Vagina (tissue), 2 donors: ENCODE results near the gene SEPTIN1. TPM values are rescaled to one million over a fixed set of nuclear protein-coding genes. Genes with fewer than 3 reads are reported as not detected.
"Not testable (repeated sequence)": the region's sequence is repeated elsewhere in the genome, so short reads cannot be mapped to it uniquely, and the experiment has no call there.

Source experiments
- DNase-seq, 2 donors: peaks; one replicate each; pipeline ENCODE4 v3.0.0-alpha.2; 2017; ENCODE audit errors: extremely low spot score in 2 of 2
- H3K27ac ChIP-seq: fragments of 200-600 bp; sonication (generic); one replicate; pipeline ENCODE4 v1.5.1; 2019
- H3K27me3 ChIP-seq: fragments of 200-600 bp; sonication (generic); one replicate; pipeline ENCODE4 v1.5.1; 2019
- H3K36me3 ChIP-seq, 2 donors: fragments of 200-600 bp; sonication (generic); one replicate each; pipeline ENCODE4 v1.5.1; 2017 to 2019
- H3K4me1 ChIP-seq: fragments of 200-600 bp; sonication (generic); one replicate; pipeline ENCODE4 v1.5.1; 2019
- H3K4me3 ChIP-seq, 2 donors: fragments of 200-600 bp; sonication (generic); 1 replicate in 1 of 2; 2 replicates in 1 of 2; pipeline ENCODE4 v1.5.1; 2016 to 2019
- H3K9me3 ChIP-seq: fragments of 200-600 bp; sonication (generic); one replicate; pipeline ENCODE4 v1.5.1; 2019
- POLR2A ChIP-seq, 2 donors: fragments of 450-650 bp; IDR thresholded peaks; one replicate each; pipeline ENCODE4 v1.6.1; 2017; ENCODE audit warnings: antibody characterized with exemption in 2 of 2, mild to moderate bottlenecking in 2 of 2, moderate library complexity in 2 of 2
- POLR2AphosphoS5 ChIP-seq, 2 donors: sonication (generic); formaldehyde crosslinking; IDR thresholded peaks; one replicate each; pipeline ENCODE4 v1.9.0; 2017; ENCODE audit warnings: antibody characterized with exemption in 2 of 2, mild to moderate bottlenecking in 2 of 2, low read depth in 1 of 2; ENCODE audit not compliant: insufficient read depth in 1 of 2
- intact Hi-C: fragments of 100-400 bp; cut with DNase I; formaldehyde crosslinking; loops from one replicate; pipeline ENCODE4 v1.15.1; 2023
- total RNA-seq: library from RNA; depleted of rRNA; stranded (reverse); fragments of >200 nt; gene quantifications from one replicate; pipeline ENCODE4 v1.2.3, GENCODE V29; 2016
- TF ChIP-seq, protein P1 (sequence below), 3 experiments: fragments of 450-650 bp in 2 of 3; fragments of 200-600 bp in 1 of 3; sonication (generic) in 1 of 3; IDR thresholded peaks; one replicate each; pipeline ENCODE4 v1.5.1; 2017 to 2019; ENCODE audit warnings: antibody characterized with exemption in 3 of 3, mild to moderate bottlenecking in 2 of 3, moderate library complexity in 2 of 3

The SEPTIN1 gene
- total RNA-seq, 1 donor from 2014 or later, result 3.7 TPM

DNA sequence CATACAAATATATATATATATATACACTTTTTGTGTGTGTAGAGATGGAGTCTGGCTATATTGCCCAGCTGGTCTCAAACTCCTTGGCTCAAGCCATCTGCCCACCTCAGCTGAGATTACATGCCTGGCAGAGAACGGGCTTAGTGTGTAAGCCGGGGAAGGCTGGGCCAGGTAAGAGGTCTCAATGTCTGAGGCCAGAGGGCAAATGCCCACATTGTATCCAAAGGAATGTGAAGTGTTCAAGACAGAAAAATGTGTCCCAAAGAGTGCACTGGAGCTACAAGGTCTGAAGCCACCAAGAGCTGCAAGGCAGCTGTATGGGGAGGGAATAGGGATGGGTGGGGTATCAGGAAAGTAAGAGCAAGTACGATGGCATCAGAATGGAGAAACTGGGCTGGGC is 36.1 kb downstream of the SEPTIN1 start:
- TF ChIP-seq, protein P1, sequence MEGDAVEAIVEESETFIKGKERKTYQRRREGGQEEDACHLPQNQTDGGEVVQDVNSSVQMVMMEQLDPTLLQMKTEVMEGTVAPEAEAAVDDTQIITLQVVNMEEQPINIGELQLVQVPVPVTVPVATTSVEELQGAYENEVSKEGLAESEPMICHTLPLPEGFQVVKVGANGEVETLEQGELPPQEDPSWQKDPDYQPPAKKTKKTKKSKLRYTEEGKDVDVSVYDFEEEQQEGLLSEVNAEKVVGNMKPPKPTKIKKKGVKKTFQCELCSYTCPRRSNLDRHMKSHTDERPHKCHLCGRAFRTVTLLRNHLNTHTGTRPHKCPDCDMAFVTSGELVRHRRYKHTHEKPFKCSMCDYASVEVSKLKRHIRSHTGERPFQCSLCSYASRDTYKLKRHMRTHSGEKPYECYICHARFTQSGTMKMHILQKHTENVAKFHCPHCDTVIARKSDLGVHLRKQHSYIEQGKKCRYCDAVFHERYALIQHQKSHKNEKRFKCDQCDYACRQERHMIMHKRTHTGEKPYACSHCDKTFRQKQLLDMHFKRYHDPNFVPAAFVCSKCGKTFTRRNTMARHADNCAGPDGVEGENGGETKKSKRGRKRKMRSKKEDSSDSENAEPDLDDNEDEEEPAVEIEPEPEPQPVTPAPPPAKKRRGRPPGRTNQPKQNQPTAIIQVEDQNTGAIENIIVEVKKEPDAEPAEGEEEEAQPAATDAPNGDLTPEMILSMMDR (IDR thresholded peaks at IDR 0.05), result no peak
- TF ChIP-seq POLR2A (IDR thresholded peaks at IDR 0.05) (no peak), POLR2AphosphoS5 (IDR thresholded peaks at IDR 0.05; ENCODE audit: insufficient read depth in 1 of 2, low read depth in 1 of 2) (no peak)
- H3K4me1 ChIP-seq, result peaks cover under 1% of the 10 kb centered on the region
- intact Hi-C loops, result no loop called here
- H3K36me3 ChIP-seq, result peaks cover 0 to 6% of the 10 kb centered on the region in 2 donors
- no peaks in the 10 kb centered on the region for H3K9me3 ChIP-seq
- H3K27ac ChIP-seq, result no peak overlapping the region
- no peak overlapping the region for H3K4me3 ChIP-seq
- no peak for DNase-seq
- no peaks in the 10 kb centered on the region for H3K27me3 ChIP-seq

DNA sequence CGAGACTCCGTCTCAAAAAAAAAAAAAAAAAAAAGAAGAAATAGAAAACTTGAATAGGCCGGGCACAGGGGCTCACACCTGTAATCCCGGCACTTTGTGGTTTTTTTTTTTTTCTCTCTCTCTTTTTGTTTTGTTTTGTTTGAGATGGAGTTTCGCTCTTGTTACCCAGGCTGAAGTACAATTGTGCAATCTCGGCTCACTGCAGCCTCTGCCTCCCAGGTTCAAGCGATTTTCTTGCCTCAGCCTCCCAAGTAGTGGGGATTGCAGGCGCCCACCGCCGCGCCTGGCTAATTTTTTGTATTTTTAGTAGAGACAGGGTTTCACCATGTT is 38.9 kb downstream of the SEPTIN1 start:
- DNase-seq, H3K27ac ChIP-seq, H3K4me3 ChIP-seq, H3K27me3 ChIP-seq, H3K36me3 ChIP-seq, intact Hi-C loops, H3K4me1 ChIP-seq, H3K9me3 ChIP-seq: not testable (repeated sequence)

DNA sequence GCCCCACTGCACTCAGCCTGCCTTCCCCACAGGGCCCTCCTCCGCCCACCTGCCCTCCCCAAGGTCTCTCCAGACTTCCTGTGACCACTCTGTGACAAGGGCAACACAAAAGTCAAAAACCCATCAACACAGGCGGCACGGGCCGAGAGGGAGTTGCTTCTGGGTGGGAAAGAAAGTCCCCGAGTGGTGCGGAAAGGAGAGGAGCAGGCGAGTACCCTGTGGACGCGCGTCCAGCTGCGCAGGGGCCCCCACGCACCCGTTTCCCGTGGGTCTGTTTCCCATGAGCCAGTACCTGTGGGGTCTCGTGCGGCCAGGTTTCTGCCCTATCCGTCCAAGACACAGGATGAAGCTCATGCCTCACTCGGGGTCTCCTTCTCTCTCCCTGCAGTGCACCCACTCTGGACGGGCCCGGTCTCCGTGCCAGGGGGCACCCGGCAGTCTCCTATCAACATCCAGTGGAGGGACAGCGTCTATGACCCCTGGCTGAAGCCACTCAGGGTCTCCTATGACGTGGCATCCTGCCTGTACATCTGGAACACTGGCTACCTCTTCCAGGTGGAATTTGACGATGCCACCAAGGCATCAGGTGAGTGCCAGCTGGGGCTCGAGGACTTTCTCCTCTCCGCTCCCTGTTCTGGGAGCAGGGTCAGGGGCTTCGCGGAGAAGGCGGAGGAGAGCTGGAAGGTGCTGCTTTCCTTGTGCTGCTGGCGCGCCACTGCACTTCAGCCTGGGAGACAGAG is 39.4 kb downstream of the SEPTIN1 start:
- no peaks in the 10 kb centered on the region for H3K27me3 ChIP-seq
- no peak overlapping the region for H3K27ac ChIP-seq
- TF ChIP-seq, protein P1 (IDR thresholded peaks at IDR 0.05), result no peak
- no peak for TF ChIP-seq POLR2AphosphoS5 (IDR thresholded peaks at IDR 0.05; ENCODE audit: insufficient read depth in 1 of 2, low read depth in 1 of 2)
- no peak for TF ChIP-seq POLR2A (IDR thresholded peaks at IDR 0.05)
- H3K4me1 ChIP-seq, result no peaks in the 10 kb centered on the region
- H3K4me3 ChIP-seq, result no peak overlapping the region
- peak; percentile 75 to 85 for DNase-seq
- no peaks in the 10 kb centered on the region for H3K9me3 ChIP-seq
- intact Hi-C loops, result no loop called here
- H3K36me3 ChIP-seq, result no peaks in the 10 kb centered on the region

DNA sequence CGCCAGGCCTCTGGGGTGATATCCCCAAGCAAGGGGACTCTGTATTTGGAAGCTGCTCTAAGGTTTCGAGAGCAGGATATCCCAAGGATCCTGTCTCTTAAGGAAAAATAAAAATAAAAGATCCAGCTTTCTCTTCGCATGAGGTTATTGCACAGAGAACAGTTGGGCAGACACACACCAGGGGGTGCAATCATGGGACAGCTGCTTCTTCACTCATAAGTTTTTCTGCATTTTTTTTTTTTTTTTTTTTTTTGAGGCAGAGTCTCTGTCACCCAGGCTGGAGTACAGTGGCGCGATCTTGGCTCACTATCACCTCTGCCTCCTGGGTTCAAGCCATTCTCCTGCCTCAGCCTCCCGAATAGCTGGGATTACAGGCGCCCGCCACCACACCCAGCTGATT is 40.4 kb downstream of the SEPTIN1 start:
- H3K27ac ChIP-seq, intact Hi-C loops, H3K36me3 ChIP-seq, DNase-seq, H3K4me1 ChIP-seq, H3K4me3 ChIP-seq, H3K9me3 ChIP-seq, H3K27me3 ChIP-seq: not testable (repeated sequence)

DNA sequence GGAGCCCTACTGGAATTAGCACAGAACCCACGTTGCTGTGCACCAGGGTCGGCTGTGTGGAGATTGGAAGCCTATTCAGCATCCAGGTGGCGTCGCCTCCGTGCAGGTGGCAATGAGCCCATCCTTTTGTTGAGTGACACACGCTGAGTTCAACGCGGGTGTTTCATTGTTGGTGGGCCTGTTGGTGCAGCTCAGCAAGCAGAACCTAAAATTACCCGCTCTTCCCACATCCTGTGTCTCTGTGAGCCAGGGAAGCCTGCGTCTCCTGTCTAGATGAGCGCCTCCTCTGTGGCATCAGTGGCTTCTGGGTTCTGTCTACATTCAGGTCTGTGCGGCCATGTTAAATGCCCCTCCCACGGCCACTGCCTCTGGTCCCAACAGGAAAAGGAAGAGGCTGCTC is 41.7 kb downstream of the SEPTIN1 start:
- DNase-seq, result peak; percentile 22 to 42
- TF ChIP-seq POLR2AphosphoS5 (IDR thresholded peaks at IDR 0.05; ENCODE audit: insufficient read depth in 1 of 2, low read depth in 1 of 2), result no peak
- TF ChIP-seq, protein P1 (IDR thresholded peaks at IDR 0.05), result no peak
- TF ChIP-seq POLR2A (IDR thresholded peaks at IDR 0.05), result no peak
- intact Hi-C loops, result no loop called here

DNA sequence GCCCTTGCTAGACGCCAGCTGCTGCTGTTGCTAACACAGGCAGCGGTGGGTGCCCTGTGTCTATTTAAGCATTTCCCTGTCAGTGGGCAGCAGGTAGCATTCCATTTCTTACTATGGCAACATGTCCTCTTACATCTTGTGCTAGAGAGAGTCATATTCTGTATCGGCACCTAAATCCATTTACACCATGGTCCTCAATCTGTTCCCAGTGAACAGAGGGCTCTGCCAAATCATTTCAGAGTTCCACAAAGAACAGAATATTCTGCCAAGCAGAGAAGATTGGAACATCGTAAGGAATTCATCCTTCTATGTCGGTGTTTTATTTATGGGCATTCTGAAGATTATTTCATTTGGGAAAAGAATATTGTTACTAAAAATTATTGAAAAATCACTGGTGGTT is 43.6 kb downstream of the SEPTIN1 start:
- H3K36me3 ChIP-seq, H3K27me3 ChIP-seq, H3K27ac ChIP-seq, H3K9me3 ChIP-seq, H3K4me3 ChIP-seq, H3K4me1 ChIP-seq, intact Hi-C loops: not testable (repeated sequence)
- DNase-seq, result peak in 1 of 2 donors; percentile 7

More for the DNA sequence above, 41.7 kb downstream of the SEPTIN1 start:
- H3K9me3 ChIP-seq, result no peaks in the 10 kb centered on the region
- H3K27me3 ChIP-seq, result no peaks in the 10 kb centered on the region
- peaks cover 7% of the 10 kb centered on the region for H3K4me1 ChIP-seq
- no peaks in the 10 kb centered on the region for H3K36me3 ChIP-seq
- no peak overlapping the region for H3K27ac ChIP-seq
- H3K4me3 ChIP-seq, result no peak overlapping the region

DNA sequence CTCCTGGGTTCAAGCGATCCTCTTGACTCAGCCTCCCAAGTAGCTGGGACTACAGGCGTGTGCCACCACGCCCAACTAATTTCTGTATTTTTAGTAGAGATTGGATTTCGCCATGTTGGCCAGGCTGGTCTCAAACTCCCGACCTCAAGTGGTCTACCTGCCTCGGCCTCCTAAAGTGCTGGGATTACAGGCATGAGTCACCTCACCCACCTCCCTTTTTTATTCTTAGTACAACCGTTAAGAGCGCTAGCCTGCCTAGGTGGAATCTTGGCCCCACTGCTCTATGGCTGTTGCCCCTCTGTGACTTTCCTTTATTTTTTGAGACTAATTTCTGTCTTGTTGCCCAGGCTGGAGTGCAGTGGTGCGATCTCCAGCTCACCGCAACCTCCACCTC is 44.4 kb downstream of the SEPTIN1 start:
- H3K36me3 ChIP-seq, H3K4me3 ChIP-seq, intact Hi-C loops, H3K27ac ChIP-seq, H3K4me1 ChIP-seq, H3K27me3 ChIP-seq, H3K9me3 ChIP-seq: not testable (repeated sequence)
- peak in 1 of 2 donors; percentile 12 for DNase-seq
